A673 (cell line): Measurements from ENCODE around the gene FRMD5.

Experiments
- CTCF ChIP-seq: fragments of 300-800, 200-600 bp; sonication (generic); conservative IDR thresholded peaks from 2 replicates; pipeline ENCODE4 v1.5.1; 2017; ENCODE audit warnings: low read depth, mild to moderate bottlenecking, antibody characterized with exemption, low read length, moderate library complexity, mixed read lengths
- EZH2 ChIP-seq: fragments of 200-600 bp; sonication (generic); IDR thresholded peaks from 2 replicates; pipeline ENCODE4 v1.6.1; 2017; ENCODE audit warnings: borderline replicate concordance, low read depth, mild to moderate bottlenecking, mixed read lengths, antibody characterized with exemption, low read length; ENCODE audit not compliant: poor library complexity, severe bottlenecking

GRCh38 chr15:44132057-44132456 lies 63.0 kb downstream of the FRMD5 start:
- no peak for TF ChIP-seq CTCF
- TF ChIP-seq EZH2, result no peak
